Trophoblast cell (in vitro differentiated cells and primary cell): ENCODE data around the gene SELPLG.
"Not testable (repeated sequence)": the region's sequence is repeated elsewhere in the genome, so short reads cannot be mapped to it uniquely, and the experiment has no call there.

ENCODE experiments used
- DNase-seq, 2 donors: peaks; one replicate each; pipeline ENCODE4 v3.0.0-alpha.2; 2016
- H2AFZ ChIP-seq: 2 replicates; pipeline ENCODE4 v1.6.1; 2013; ENCODE audit warnings: low read length, moderate library complexity, mild to moderate bottlenecking; ENCODE audit not compliant: insufficient read depth, poor library complexity
- H2AK5ac ChIP-seq: 2 replicates; pipeline ENCODE4 v1.6.1; 2013; ENCODE audit warnings: mild to moderate bottlenecking, low read length
- H2BK120ac ChIP-seq: 2 replicates; pipeline ENCODE4 v1.6.1; 2013; ENCODE audit warnings: low read length, mild to moderate bottlenecking, moderate library complexity; ENCODE audit not compliant: insufficient read depth, poor library complexity
- H2BK12ac ChIP-seq: 2 replicates; pipeline ENCODE4 v1.6.1; 2013; ENCODE audit warnings: mild to moderate bottlenecking, low read length, moderate library complexity
- H2BK5ac ChIP-seq: 2 replicates; pipeline ENCODE4 v1.6.1; 2013; ENCODE audit warnings: low read length, low read depth, moderate library complexity, mild to moderate bottlenecking; ENCODE audit not compliant: poor library complexity
- H3K14ac ChIP-seq: 2 replicates; pipeline ENCODE4 v1.6.1; 2013; ENCODE audit warnings: mild to moderate bottlenecking, low read length
- H3K18ac ChIP-seq: 2 replicates; pipeline ENCODE4 v1.6.1; 2013; ENCODE audit warnings: mild to moderate bottlenecking, low read length
- H3K23ac ChIP-seq: 2 replicates; pipeline ENCODE4 v1.6.1; 2013; ENCODE audit warnings: low read length
- H3K27ac ChIP-seq: 2 replicates; pipeline ENCODE4 v1.5.1; 2013; ENCODE audit warnings: low read depth, mild to moderate bottlenecking, inconsistent platforms, low read length, moderate library complexity
- H3K27me3 ChIP-seq: 2 replicates; pipeline ENCODE4 v1.6.1; 2013; ENCODE audit warnings: inconsistent platforms, mild to moderate bottlenecking, low read length, moderate library complexity; ENCODE audit not compliant: insufficient read depth
- H3K36me3 ChIP-seq, 2 experiments: 1 replicate in 1 of 2; 2 replicates in 1 of 2; pipeline ENCODE4 v1.6.1; 2013; ENCODE audit warnings: low read length in 2 of 2, mild to moderate bottlenecking in 2 of 2, moderate library complexity in 1 of 2; ENCODE audit not compliant: insufficient read depth in 2 of 2, control insufficient read depth in 1 of 2
- H3K4ac ChIP-seq: 2 replicates; pipeline ENCODE4 v1.6.1; 2013; ENCODE audit warnings: low read depth, mild to moderate bottlenecking, low read length, moderate library complexity
- H3K4me1 ChIP-seq, 2 experiments: 1 replicate in 1 of 2; 2 replicates in 1 of 2; pipeline ENCODE4 v1.6.1; 2013; ENCODE audit warnings: low read length in 2 of 2, mild to moderate bottlenecking in 2 of 2, moderate library complexity in 1 of 2; ENCODE audit not compliant: insufficient read depth in 2 of 2, control insufficient read depth in 1 of 2
- H3K4me2 ChIP-seq: 2 replicates; pipeline ENCODE4 v1.6.1; 2013; ENCODE audit warnings: inconsistent platforms, mild to moderate bottlenecking, low read length, moderate library complexity
- H3K4me3 ChIP-seq: 2 replicates; pipeline ENCODE4 v1.5.1; 2013; ENCODE audit warnings: mild to moderate bottlenecking, low read depth, low read length, inconsistent platforms
- H3K79me1 ChIP-seq: one replicate; pipeline ENCODE4 v1.6.1; 2013; ENCODE audit warnings: low read length
- H3K79me2 ChIP-seq: 2 replicates; pipeline ENCODE4 v1.6.1; 2013; ENCODE audit warnings: low read length, mild to moderate bottlenecking; ENCODE audit not compliant: control insufficient read depth, insufficient read depth, poor library complexity
- H3K9ac ChIP-seq: 2 replicates; pipeline ENCODE4 v1.6.1; 2013; ENCODE audit warnings: mild to moderate bottlenecking, low read length
- H3K9me3 ChIP-seq: 2 replicates; pipeline ENCODE4 v1.6.1; 2013; ENCODE audit warnings: low read depth, mild to moderate bottlenecking, control low read depth, inconsistent platforms, low read length; ENCODE audit not compliant: insufficient read depth
- H4K12ac ChIP-seq: 2 replicates; pipeline ENCODE4 v1.6.1; 2013; ENCODE audit warnings: low read depth, mild to moderate bottlenecking, low read length, moderate library complexity
- H4K8ac ChIP-seq: 2 replicates; pipeline ENCODE4 v1.6.1; 2013; ENCODE audit warnings: low read depth, mild to moderate bottlenecking, low read length, moderate library complexity
- H4K91ac ChIP-seq: one replicate; pipeline ENCODE4 v1.6.1; 2013; ENCODE audit warnings: low read depth, mild to moderate bottlenecking, low read length, moderate library complexity
- WGBS: extraction: QIAGEN DNeasy Blood & Tissue Kit; methylation state at CpG from one replicate; pipeline ENCODE4 v1.1.7; 2013; ENCODE audit warnings: missing lambda C conversion rate; ENCODE audit not compliant: insufficient read length, insufficient coverage; ENCODE audit errors: extremely low coverage; 5-methylcytosine and 5-hydroxymethylcytosine counted together

Gene SELPLG

DNA sequence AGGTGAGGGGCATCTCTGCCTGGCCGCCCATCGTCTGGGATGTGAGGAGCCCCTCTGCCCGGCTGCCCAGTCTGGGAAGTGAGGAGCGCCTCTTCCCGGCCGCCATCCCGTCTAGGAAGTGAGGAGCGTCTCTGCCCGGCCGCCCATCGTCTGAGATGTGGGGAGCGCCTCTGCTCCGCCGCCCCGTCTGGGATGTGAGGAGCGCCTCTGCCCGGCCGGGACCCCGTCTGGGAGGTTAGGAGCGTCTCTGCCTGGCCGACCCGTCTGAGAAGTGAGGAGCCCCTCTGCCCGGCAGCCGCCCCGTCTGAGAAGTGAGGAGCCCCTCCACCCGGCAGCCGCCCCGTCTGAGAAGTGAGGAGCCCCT lies 22.1 kb upstream of the SELPLG start:
- DNase-seq, H3K18ac ChIP-seq, H2AFZ ChIP-seq, H3K4me1 ChIP-seq, H3K79me1 ChIP-seq, H3K79me2 ChIP-seq, H4K91ac ChIP-seq, H3K23ac ChIP-seq, H3K27me3 ChIP-seq, H2BK5ac ChIP-seq, H2AK5ac ChIP-seq, H3K9ac ChIP-seq, H4K8ac ChIP-seq, H3K14ac ChIP-seq, H2BK120ac ChIP-seq, H3K9me3 ChIP-seq, H3K4me2 ChIP-seq, H3K4ac ChIP-seq, H3K27ac ChIP-seq, H3K4me3 ChIP-seq, H2BK12ac ChIP-seq, H4K12ac ChIP-seq: not testable (repeated sequence)
- WGBS = no CpG with 5 or more reads among the region's 28 CpGs
- H3K36me3 ChIP-seq = peaks cover 28 to 41% of the 10 kb centered on the region in 2 experiments

DNA sequence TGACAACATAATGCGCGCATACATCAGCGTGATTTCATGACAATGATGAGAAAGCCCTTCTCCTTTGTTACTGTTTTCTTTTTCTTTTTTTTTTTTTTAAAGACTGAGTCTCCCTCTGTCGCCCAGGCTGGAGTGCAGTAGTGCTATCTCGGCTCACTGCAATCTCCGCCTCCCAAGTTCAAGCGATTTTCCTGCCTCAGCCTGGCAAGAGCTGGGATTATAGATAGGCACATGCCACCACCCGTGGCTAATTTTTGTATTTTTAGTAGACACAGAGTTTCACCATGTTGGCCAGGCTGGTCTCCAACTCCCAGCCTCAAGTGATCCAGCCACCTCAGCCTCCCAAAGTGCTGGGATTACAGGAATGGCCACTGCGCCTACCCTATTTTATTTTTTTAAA lies 20.9 kb upstream of the SELPLG start:
- not testable (repeated sequence) for H2BK5ac ChIP-seq, H3K4me2 ChIP-seq, H4K8ac ChIP-seq, H3K4ac ChIP-seq, H2BK120ac ChIP-seq, H2AK5ac ChIP-seq, H3K18ac ChIP-seq, H3K9ac ChIP-seq, H4K91ac ChIP-seq, H3K14ac ChIP-seq, H4K12ac ChIP-seq, DNase-seq, H3K4me3 ChIP-seq, H3K9me3 ChIP-seq, H3K79me1 ChIP-seq, H2AFZ ChIP-seq, H3K27me3 ChIP-seq, H3K4me1 ChIP-seq, H2BK12ac ChIP-seq, H3K27ac ChIP-seq, H3K79me2 ChIP-seq, H3K23ac ChIP-seq
- no CpG with 5 or more reads among the region's 9 CpGs for WGBS
- H3K36me3 ChIP-seq = peaks cover 27 to 38% of the 10 kb centered on the region in 2 experiments

DNA sequence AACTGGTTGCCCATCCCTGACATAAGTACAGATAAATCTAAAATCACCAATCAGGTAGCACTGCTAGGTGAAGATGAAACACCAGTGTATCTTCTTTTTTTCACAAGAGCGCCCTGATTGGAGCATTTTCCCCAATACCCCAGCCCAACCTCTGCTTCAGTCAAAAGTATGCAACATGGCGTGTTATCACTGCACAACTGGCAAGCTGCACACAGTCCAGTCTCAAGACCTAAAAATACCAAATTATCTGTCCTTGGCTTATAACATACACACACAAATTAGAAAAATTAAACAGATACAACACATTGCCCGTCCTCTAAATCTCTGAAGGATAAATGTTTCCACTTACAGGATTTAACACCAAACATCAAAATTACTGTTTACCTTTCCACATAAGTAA lies 20.2 kb upstream of the SELPLG start:
- no CpG with 5 or more reads among the region's 3 CpGs for WGBS
- Histone ChIP-seq H2BK5ac (no peak overlapping the region), H3K4ac (peak overlapping the region; percentile 19), H3K4me2 (no peak overlapping the region), H2AK5ac (no peak overlapping the region), H3K14ac (no peak overlapping the region), H3K18ac (no peak overlapping the region), H3K27me3 (no peaks in the 10 kb centered on the region), H3K4me1 (peaks cover 2 to 9% of the 10 kb centered on the region in 2 experiments), H3K9ac (no peak overlapping the region), H3K27ac (no peak overlapping the region), H2BK120ac (no peak overlapping the region), H4K8ac (no peak overlapping the region), H3K9me3 (no peaks in the 10 kb centered on the region), H3K36me3 (peaks cover 27 to 39% of the 10 kb centered on the region in 2 experiments), H3K79me1 (peaks cover 5% of the 10 kb centered on the region), H4K91ac (no peak overlapping the region), H3K4me3 (no peak overlapping the region), H2AFZ (no peak overlapping the region), H2BK12ac (peak overlapping the region; percentile 30), H4K12ac (no peak overlapping the region), H3K79me2 (no peaks in the 10 kb centered on the region), H3K23ac (no peak overlapping the region)
- no peak for DNase-seq

DNA sequence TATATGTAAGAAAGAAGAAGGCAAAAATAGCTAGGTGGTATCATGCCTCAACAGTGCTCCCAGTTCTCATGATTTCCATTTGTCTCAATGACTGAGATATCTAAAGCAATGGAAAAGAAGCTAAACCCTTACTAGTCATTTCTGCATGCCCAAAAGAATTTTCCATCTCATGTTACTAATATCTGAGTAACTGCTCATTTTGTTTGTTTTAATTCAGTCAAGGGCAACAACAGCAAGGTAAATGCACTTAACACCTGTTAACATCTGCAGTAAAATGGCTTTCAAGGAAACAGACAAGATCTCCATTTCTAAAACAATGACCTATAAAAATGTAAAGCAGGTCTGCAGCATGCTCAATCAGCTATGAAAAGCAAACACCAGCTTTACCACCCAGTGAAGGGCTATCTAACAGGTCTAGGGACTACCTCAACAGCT lies 19.4 kb upstream of the SELPLG start:
- Histone ChIP-seq H3K27me3 (no peaks in the 10 kb centered on the region), H3K18ac (no peak overlapping the region), H3K23ac (no peak overlapping the region)

More for the DNA sequence above, 19.4 kb upstream of the SELPLG start:
- Histone ChIP-seq H3K27ac (no peak overlapping the region), H2BK120ac (no peak overlapping the region), H2AFZ (no peak overlapping the region), H3K14ac (no peak overlapping the region), H2BK12ac (no peak overlapping the region), H3K9me3 (no peaks in the 10 kb centered on the region), H3K4me2 (no peak overlapping the region), H3K36me3 (peaks cover 33 to 41% of the 10 kb centered on the region in 2 experiments), H4K91ac (no peak overlapping the region), H3K9ac (no peak overlapping the region), H2BK5ac (no peak overlapping the region), H3K79me1 (peaks cover 8% of the 10 kb centered on the region), H3K4me1 (peaks cover 7 to 15% of the 10 kb centered on the region in 2 experiments), H2AK5ac (no peak overlapping the region), H3K4ac (no peak overlapping the region), H3K4me3 (no peak overlapping the region), H4K12ac (no peak overlapping the region), H4K8ac (no peak overlapping the region), H3K79me2 (no peaks in the 10 kb centered on the region)
- DNase-seq = no peak
